Measurements from ENCODE around the gene PXMP2. TPM values are rescaled to one million over a fixed set of nuclear protein-coding genes. Genes with fewer than 3 reads are reported as not detected.
"Not testable (repeated sequence)": the region's sequence is repeated elsewhere in the genome, so short reads cannot be mapped to it uniquely, and the experiment has no call there.

PXMP2 gene
- total and polyA plus RNA-seq, 7 experiments from 2014 or later, result 2.6 to 26.8 (median 5.9) TPM

GRCh38 chr12:132748319-132748718, 60.9 kb downstream of the PXMP2 start:
- Mint-ChIP-seq H3K4me3 (no peak overlapping the region), H3K27ac (no peak overlapping the region), H3K4me1 (peaks cover 0 to 6% (median 3%) of the 10 kb centered on the region in 7 donors), H3K27me3 (no peaks in the 10 kb centered on the region), H3K9me3 (no peaks in the 10 kb centered on the region), H3K36me3 (peaks cover 3 to 45% (median 16%) of the 10 kb centered on the region in 5 donors)
- peaks cover 18 to 92% (median 28%) of the 10 kb centered on the region in 3 experiments for H3K36me3 ChIP-seq (ENCODE audit: control insufficient read depth in 2 of 3, insufficient read depth in 3 of 3, low read length in 3 of 3)
- H3K4me1 ChIP-seq (ENCODE audit: control insufficient read depth in 2 of 2, insufficient read depth in 2 of 2, low read length in 2 of 2), result no peaks in the 10 kb centered on the region
- CTCF ChIA-PET, result no interaction called here
- intact Hi-C loops (cut with micrococcal nuclease), result no loop called here
- POLR2A ChIA-PET, result no interaction called here
- DNase-seq (no peak), ATAC-seq (no peak)
- H3K27me3 ChIP-seq (ENCODE audit: control insufficient read depth in 2 of 2, insufficient read depth in 2 of 2, low read length in 2 of 2), result no peaks in the 10 kb centered on the region
- H3K27ac ChIP-seq (ENCODE audit: low read depth, low read length), result no peak overlapping the region
- H3K4me3 ChIP-seq (ENCODE audit: low read length), result no peak overlapping the region
- no peaks in the 10 kb centered on the region for H3K9me3 ChIP-seq (ENCODE audit: control insufficient read depth in 2 of 3, low read length in 3 of 3)

- peaks cover 4 to 10% (median 5%) of the 10 kb centered on the region in 7 donors for H3K4me1 Mint-ChIP-seq
- POLR2A ChIA-PET, result interaction anchor here (0.6 kb wide), 1 partner anchor 127 kb away, joined by 3 read pairs; no protein-coding TSS in a partner anchor
- not testable (repeated sequence) for ATAC-seq
Observed at GRCh38 chr12:132753670-132754069, 66.3 kb downstream of the PXMP2 start.

GRCh38 chr12:132754160-132754932, 67.0 kb downstream of the PXMP2 start:
- H3K27me3 Mint-ChIP-seq, result no peaks in the 10 kb centered on the region
- H3K36me3 Mint-ChIP-seq, result peaks cover 0 to 22% (median 15%) of the 10 kb centered on the region in 5 donors
- DNase-seq (no peak), ATAC-seq (no peak)
- H3K27ac Mint-ChIP-seq, result no peak overlapping the region
- no peaks in the 10 kb centered on the region for H3K9me3 Mint-ChIP-seq
- H3K9me3 ChIP-seq (ENCODE audit: control insufficient read depth in 2 of 3, low read length in 3 of 3), result no peaks in the 10 kb centered on the region
- no peak overlapping the region for H3K4me3 ChIP-seq (ENCODE audit: low read length)
- no peak overlapping the region for H3K4me3 Mint-ChIP-seq
- H3K27ac ChIP-seq (ENCODE audit: low read depth, low read length), result no peak overlapping the region
- H3K4me1 ChIP-seq (ENCODE audit: control insufficient read depth in 2 of 2, insufficient read depth in 2 of 2, low read length in 2 of 2), result no peaks in the 10 kb centered on the region
- H3K36me3 ChIP-seq (ENCODE audit: control insufficient read depth in 2 of 3, insufficient read depth in 3 of 3, low read length in 3 of 3), result peaks cover 0 to 46% (median 12%) of the 10 kb centered on the region in 3 experiments
- peaks cover 4 to 10% (median 6%) of the 10 kb centered on the region in 7 donors for H3K4me1 Mint-ChIP-seq
- ChIA-PET POLR2A (no interaction called here), CTCF (no interaction called here)
- intact Hi-C loops (cut with micrococcal nuclease), result no loop called here
- H3K27me3 ChIP-seq (ENCODE audit: control insufficient read depth in 2 of 2, insufficient read depth in 2 of 2, low read length in 2 of 2), result no peaks in the 10 kb centered on the region

More at GRCh38 chr12:132753670-132754069, 66.3 kb downstream of the PXMP2 start:
- H3K9me3 Mint-ChIP-seq; intact Hi-C loops (cut with micrococcal nuclease); H3K27ac ChIP-seq (ENCODE audit: low read depth, low read length); DNase-seq; H3K27me3 ChIP-seq (ENCODE audit: control insufficient read depth in 2 of 2, insufficient read depth in 2 of 2, low read length in 2 of 2); H3K4me3 ChIP-seq (ENCODE audit: low read length); H3K27ac Mint-ChIP-seq; H3K27me3 Mint-ChIP-seq; H3K4me1 ChIP-seq (ENCODE audit: control insufficient read depth in 2 of 2, insufficient read depth in 2 of 2, low read length in 2 of 2); CTCF ChIA-PET; H3K9me3 ChIP-seq (ENCODE audit: control insufficient read depth in 2 of 3, low read length in 3 of 3); H3K4me3 Mint-ChIP-seq: not testable (repeated sequence)
- H3K36me3 Mint-ChIP-seq, result peaks cover 0 to 22% (median 17%) of the 10 kb centered on the region in 5 donors
- H3K36me3 ChIP-seq (ENCODE audit: control insufficient read depth in 2 of 3, insufficient read depth in 3 of 3, low read length in 3 of 3), result peaks cover 0 to 52% (median 12%) of the 10 kb centered on the region in 3 experiments

Other genes starting within 250 kb of the PXMP2 start
- 100 to 1,000 TPM in 2 of 5 experiments, 10 to 100 TPM in 3; 56.3 to 105 (median 93.0) TPM for gene FBRSL1, start 197.4 kb upstream of the PXMP2 start, total RNA-seq
- under 1 TPM; 0.77 to 0.92 TPM for gene FBRSL1, start 197.4 kb upstream of the PXMP2 start, polyA plus RNA-seq
- gene LRCOL1, start 77.0 kb upstream of the PXMP2 start, total RNA-seq, result not detected
- not detected for gene LRCOL1, start 77.0 kb upstream of the PXMP2 start, polyA plus RNA-seq
- under 1 TPM in 1 of 5 experiments, not detected in 4; 0.32 TPM for gene P2RX2, start 68.8 kb upstream of the PXMP2 start, total RNA-seq
- not detected for gene P2RX2, start 68.8 kb upstream of the PXMP2 start, polyA plus RNA-seq
- 100 to 1,000 TPM in 1 of 5 experiments, 10 to 100 TPM in 4; 54.5 to 138 (median 62.1) TPM for gene POLE, start 245 bp upstream of the PXMP2 start, total RNA-seq
- gene POLE, start 245 bp upstream of the PXMP2 start, polyA plus RNA-seq, result 1 to 10 TPM; 3.6 to 8.8 TPM
- 10 to 100 TPM; 19.3 to 51.7 (median 21.4) TPM for gene PGAM5, start 23.3 kb downstream of the PXMP2 start, total RNA-seq
- 10 to 100 TPM; 15.3 to 26.6 TPM for gene PGAM5, start 23.3 kb downstream of the PXMP2 start, polyA plus RNA-seq
- gene ANKLE2, start 74.2 kb downstream of the PXMP2 start, total RNA-seq, result 10 to 100 TPM; 69.5 to 95.5 (median 92.2) TPM
- gene ANKLE2, start 74.2 kb downstream of the PXMP2 start, polyA plus RNA-seq, result 10 to 100 TPM; 21.5 to 34.3 TPM
- gene GOLGA3, start 141.3 kb downstream of the PXMP2 start, total RNA-seq, result 10 to 100 TPM; 46.3 to 65.7 (median 63.6) TPM
- gene GOLGA3, start 141.3 kb downstream of the PXMP2 start, polyA plus RNA-seq, result 10 to 100 TPM; 11.7 to 16.6 TPM
- gene CHFR, start 200.0 kb downstream of the PXMP2 start, total RNA-seq, result 10 to 100 TPM; 66.7 to 97.8 (median 81.7) TPM
- gene CHFR, start 200.0 kb downstream of the PXMP2 start, polyA plus RNA-seq, result 10 to 100 TPM; 25.2 to 44.4 TPM

All from naive thymus-derived CD4-positive, alpha-beta T cell (primary cell).